Keratinocyte (primary cell): ENCODE data around the gene CORO2B.

Experiments used
- EZH2 ChIP-seq: IDR thresholded peaks from one replicate; pipeline ENCODE4 v1.6.1; 2012; ENCODE audit warnings: inconsistent platforms, mild to moderate bottlenecking, low read length, moderate library complexity
- TF ChIP-seq, protein P1 (sequence below), 3 experiments: IDR thresholded peaks in 1 of 3; conservative IDR thresholded peaks in 1 of 3; optimal IDR thresholded peaks in 1 of 3; 2 replicates in 2 of 3; 3 replicates in 1 of 3; pipeline versions ENCODE3 to v1.5.1; 2011; ENCODE audit warnings: low read length in 3 of 3, mild to moderate bottlenecking in 3 of 3, moderate library complexity in 2 of 3, control low read depth in 1 of 3, inconsistent platforms in 1 of 3; ENCODE audit not compliant: insufficient read depth in 2 of 3; ENCODE audit errors: extremely low read depth in 1 of 3

DNA sequence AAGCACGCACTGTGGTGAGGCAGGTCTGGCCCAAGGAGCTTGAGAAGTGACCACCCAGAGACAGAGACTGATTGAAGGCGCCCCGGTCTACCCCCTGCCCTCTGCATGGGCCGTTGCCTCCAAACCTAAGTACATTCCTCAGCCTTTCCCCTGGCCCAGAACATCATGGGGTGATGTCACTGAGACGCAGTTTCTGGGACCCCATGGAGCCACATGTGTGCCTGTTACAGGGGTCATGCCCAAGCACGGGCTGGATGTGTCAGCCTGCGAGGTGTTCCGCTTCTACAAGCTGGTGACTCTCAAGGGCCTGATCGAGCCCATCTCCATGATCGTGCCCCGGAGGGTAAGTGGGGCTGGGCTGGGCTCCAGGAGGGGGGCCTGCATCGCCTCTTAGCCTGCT is 139.7 kb downstream of the CORO2B start:
- TF ChIP-seq EZH2 = no peak
- TF ChIP-seq, protein P1, sequence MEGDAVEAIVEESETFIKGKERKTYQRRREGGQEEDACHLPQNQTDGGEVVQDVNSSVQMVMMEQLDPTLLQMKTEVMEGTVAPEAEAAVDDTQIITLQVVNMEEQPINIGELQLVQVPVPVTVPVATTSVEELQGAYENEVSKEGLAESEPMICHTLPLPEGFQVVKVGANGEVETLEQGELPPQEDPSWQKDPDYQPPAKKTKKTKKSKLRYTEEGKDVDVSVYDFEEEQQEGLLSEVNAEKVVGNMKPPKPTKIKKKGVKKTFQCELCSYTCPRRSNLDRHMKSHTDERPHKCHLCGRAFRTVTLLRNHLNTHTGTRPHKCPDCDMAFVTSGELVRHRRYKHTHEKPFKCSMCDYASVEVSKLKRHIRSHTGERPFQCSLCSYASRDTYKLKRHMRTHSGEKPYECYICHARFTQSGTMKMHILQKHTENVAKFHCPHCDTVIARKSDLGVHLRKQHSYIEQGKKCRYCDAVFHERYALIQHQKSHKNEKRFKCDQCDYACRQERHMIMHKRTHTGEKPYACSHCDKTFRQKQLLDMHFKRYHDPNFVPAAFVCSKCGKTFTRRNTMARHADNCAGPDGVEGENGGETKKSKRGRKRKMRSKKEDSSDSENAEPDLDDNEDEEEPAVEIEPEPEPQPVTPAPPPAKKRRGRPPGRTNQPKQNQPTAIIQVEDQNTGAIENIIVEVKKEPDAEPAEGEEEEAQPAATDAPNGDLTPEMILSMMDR (optimal IDR thresholded peaks at IDR 0.05 in 1 of 3, IDR thresholded peaks at IDR 0.05 in 1 of 3, conservative IDR thresholded peaks at IDR 0.05 in 1 of 3; ENCODE audit: extremely low read depth in 1 of 3, insufficient read depth in 2 of 3, low read length in 3 of 3) = no peak
